NK-92 (cell line): ENCODE data around the gene TNRC6C.

Source experiments
- DNase-seq: peaks from one replicate; lab custom pipeline; 2025; ENCODE audit not compliant: unreplicated experiment; lab: John Stamatoyannopoulos, UW

TNRC6C gene

GRCh38 chr17:78148286-78149016 is 189.9 kb downstream of the TNRC6C start:
- DNase-seq = no peak

GRCh38 chr17:78151514-78152008 is 193.1 kb downstream of the TNRC6C start:
- no peak for DNase-seq

GRCh38 chr17:78154903-78155811 is 196.7 kb downstream of the TNRC6C start:
- DNase-seq = no peak
